GM18520 (cell line): ENCODE data around the gene RASL10A.

Experiments used
- ATAC-seq: cut with Tn5 transposase; IDR thresholded peaks from one replicate; pipeline ENCODE4 v1.9.1; 2021; ENCODE audit not compliant: unreplicated experiment

The RASL10A gene

GRCh38 chr22:29306835-29307595 is 8.5 kb downstream of the RASL10A start:
- no peak for ATAC-seq

GRCh38 chr22:29306175-29306834 is 9.2 kb downstream of the RASL10A start, which contains the start of gene GAS2L1:
GAS2L1 (plus strand) TSS chr22:29306650; CDS start chr22:29308106, 1,456 bp downstream.
- ATAC-seq, result no peak

- ATAC-seq, result no peak
Measured at GRCh38 chr22:29305836-29306174, 9.7 kb downstream of the RASL10A start.

- ATAC-seq, result no peak
Measured at GRCh38 chr22:29302681-29303465, 12.6 kb downstream of the RASL10A start.

- no peak for ATAC-seq
Measured at GRCh38 chr22:29302402-29302680, 13.2 kb downstream of the RASL10A start.

- no peak for ATAC-seq
Measured at GRCh38 chr22:29301716-29302401, 13.6 kb downstream of the RASL10A start.

- no peak for ATAC-seq
Measured at GRCh38 chr22:29300807-29301601, 14.5 kb downstream of the RASL10A start.

- no peak for ATAC-seq
Measured at GRCh38 chr22:29300467-29300806, 15.1 kb downstream of the RASL10A start.

GRCh38 chr22:29299136-29299900 is 16.2 kb downstream of the RASL10A start:
- no peak for ATAC-seq

- ATAC-seq, result no peak
Measured at GRCh38 chr22:29298641-29299040, 16.9 kb downstream of the RASL10A start.

GRCh38 chr22:29292379-29292778 is 23.1 kb downstream of the RASL10A start:
- ATAC-seq, result no peak

- no peak for ATAC-seq
Measured at GRCh38 chr22:29291215-29291614, 24.3 kb downstream of the RASL10A start.

GRCh38 chr22:29290061-29290460 is 25.4 kb downstream of the RASL10A start:
- ATAC-seq, result no peak

GRCh38 chr22:29288837-29289236 is 26.7 kb downstream of the RASL10A start:
- ATAC-seq, result no peak

- no peak for ATAC-seq
Measured at GRCh38 chr22:29284196-29284595, 31.3 kb downstream of the RASL10A start.

- no peak for ATAC-seq
Measured at GRCh38 chr22:29277927-29278326, 37.6 kb downstream of the RASL10A start.

- ATAC-seq, result no peak
Measured at GRCh38 chr22:29275819-29276565, 39.5 kb downstream of the RASL10A start.

- no peak for ATAC-seq
Measured at GRCh38 chr22:29275167-29275566, 40.3 kb downstream of the RASL10A start.

GRCh38 chr22:29272624-29273023 is 42.9 kb downstream of the RASL10A start:
- no peak for ATAC-seq
